HG02973 (cell line): ENCODE data around the gene P2RX3.

ENCODE experiments used
- ATAC-seq: cut with Tn5 transposase; IDR thresholded peaks from one replicate; pipeline ENCODE4 v1.9.1; 2021; ENCODE audit warnings: moderate library complexity; ENCODE audit not compliant: unreplicated experiment

Gene P2RX3

DNA sequence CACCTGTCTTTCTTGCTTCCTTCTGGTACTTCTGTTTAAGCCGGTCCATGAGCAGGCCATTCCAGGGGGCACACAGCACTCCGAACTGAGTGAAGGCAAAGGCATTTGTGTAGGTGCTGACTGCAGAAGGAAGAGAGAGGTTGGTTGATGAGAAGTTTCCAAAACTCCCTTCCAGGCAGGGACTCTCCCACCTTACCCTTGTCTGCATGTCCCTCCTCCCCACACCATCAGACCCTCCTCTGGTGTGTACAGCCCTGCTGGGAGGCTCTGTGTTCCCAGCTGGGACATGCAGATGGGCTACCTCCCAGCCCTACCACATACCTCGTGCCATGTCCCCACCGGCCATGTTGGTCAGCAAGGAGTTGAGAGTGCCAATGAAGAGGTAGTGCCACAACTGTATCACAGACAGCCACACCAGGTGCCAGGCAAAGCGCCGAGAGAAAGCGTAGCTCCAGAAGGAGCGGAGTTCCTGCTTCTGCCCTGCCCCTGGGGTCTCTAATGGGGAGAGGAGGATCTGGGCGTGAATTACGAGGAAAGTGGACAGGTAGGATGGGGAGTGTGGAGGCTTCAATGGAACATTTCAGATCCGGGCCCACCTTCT lies 76.6 kb downstream of the P2RX3 start:
- ATAC-seq: no peak

DNA sequence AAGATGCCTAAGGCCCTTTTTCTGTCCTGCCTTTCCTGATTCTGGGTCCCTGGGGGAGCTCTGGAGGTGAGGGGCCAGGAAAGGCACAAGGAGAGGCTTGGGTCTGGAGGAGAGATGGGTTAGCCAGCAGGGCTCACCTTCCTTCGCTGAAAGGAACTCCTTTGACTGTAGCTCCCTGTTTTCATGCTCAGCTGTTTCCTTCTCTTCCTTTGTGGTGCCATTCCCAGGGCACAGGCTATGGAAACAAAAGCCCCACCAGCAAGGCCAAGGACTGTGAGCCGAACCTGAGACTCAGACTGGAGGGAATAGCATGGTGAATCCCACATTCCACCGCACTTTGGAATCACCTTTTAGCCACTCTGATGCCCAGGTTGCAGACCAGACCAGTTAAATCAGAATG lies 78.3 kb downstream of the P2RX3 start:
- no peak for ATAC-seq

DNA sequence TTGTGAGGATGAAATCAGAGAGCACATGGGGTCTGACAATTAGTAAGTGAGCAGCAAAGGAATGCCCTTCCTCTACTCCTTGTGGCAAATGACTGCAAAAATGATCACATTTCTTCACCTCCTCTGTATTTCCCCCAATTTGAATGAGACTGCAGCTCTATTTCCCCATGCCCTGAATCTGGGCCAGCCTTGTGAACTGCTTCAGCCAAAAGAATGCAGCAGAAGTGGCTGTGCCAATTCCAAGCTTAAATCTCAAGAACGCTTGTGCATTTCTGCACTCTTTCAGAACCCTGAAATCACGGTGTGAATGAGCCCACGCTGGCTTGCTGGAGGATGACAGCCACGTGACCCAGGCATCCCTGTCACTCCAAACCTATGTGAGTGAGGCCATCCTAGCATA lies 78.9 kb downstream of the P2RX3 start:
- no peak for ATAC-seq

DNA sequence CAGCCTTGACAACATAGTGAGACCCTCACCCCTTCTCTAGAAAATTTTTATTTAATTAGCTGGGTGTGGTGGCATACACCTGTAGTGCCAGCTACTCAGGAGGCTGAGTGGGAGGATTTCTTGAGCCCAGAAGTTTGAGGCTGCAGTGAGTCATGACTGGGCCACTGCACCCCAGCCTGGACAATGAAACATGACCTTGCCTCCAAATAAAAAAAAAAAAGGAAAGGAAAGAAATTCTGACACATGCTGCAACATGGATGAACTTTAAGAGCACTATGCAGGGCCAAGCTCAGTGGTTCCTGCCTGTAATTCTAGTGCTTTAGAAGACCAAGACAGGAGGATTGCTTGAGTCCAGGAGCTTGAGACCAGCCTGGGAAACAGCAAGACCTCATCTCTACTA lies 80.0 kb downstream of the P2RX3 start:
- ATAC-seq: no peak

DNA sequence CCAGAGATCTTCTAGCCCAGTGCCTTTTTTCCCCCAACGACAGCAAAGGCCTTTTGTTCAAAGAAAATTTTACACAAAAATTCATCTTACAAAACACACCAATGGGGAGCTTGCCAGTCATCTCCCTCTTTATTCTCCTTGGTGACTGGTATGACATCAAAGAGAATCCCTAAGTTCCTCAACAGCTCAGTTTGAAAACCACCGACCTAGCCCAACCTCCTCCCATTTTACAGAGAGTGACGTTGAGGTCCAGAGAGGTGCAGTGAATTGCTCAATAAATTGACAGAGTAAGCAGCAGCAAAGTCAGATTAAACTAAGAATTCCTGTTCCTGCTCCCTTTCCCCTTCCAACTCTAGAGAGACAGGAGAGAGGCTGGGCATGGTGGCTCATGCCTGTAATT lies 81.0 kb downstream of the P2RX3 start:
- no peak for ATAC-seq

DNA sequence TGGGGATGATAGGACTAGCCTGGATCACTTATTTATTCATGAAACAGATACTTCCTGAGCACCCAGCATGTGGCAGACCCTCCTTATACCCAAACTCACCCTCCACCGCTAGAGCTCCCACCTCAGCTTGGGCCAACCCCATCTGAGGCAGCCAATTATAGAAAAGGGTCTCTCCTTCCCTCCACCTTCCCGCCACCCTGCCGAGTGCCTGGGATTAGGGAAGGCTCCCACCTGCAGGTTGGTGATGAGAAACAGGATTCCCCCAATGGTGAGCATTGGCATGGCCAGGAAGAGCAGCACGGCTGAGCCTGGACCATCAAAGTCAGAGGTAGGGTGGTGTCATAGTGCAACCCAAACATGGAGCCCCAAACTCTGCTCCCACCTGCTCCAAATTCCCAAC lies 82.9 kb downstream of the P2RX3 start:
- no peak for ATAC-seq

DNA sequence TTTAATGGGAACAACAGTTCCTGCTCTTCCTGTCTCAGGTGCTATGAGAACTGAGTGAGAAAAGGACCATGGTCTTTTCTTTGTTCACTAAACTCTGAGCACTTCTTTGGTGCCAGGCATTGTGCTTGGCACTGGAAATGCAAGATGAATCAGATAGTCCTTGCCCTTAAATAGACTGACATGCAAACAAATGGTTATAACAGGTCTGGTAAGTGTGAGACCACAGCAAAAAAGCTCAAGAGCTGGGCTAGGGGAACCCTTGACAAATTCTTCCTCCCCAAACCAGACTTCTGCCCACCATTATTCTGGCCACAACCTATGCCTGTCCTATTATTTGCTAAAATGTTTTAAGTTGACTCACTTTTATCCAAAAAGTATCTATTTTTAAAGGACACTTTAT lies 83.7 kb downstream of the P2RX3 start:
- no peak for ATAC-seq
